Neural progenitor cell (in vitro differentiated cells): ENCODE results near the gene GABARAP. TPM values are rescaled to one million over a fixed set of nuclear protein-coding genes. Genes with fewer than 3 reads are reported as not detected.
A peak's percentile ranks its signal among the peaks of the same experiment; 100 is the strongest.

Experiments used
- DNase-seq: peaks from one replicate; pipeline ENCODE4 v3.0.0-alpha.2; 2016; ENCODE audit warnings: low spot score
- H2AFZ ChIP-seq: fragments of 200-600 bp; sonication (generic); replicated peaks from 2 replicates; pipeline ENCODE4 v1.6.1; 2016; ENCODE audit warnings: antibody characterized with exemption
- H3F3A ChIP-seq: fragments of 200-600 bp; sonication (generic); 2 replicates; pipeline ENCODE4 v1.6.1; 2016; ENCODE audit warnings: antibody characterized with exemption, low read depth
- H3K27ac ChIP-seq: fragments of 200-600 bp; sonication (generic); 2 replicates; pipeline ENCODE4 v1.5.1; 2016; ENCODE audit warnings: mild to moderate bottlenecking
- H3K27me3 ChIP-seq: fragments of 200-600 bp; sonication (generic); 2 replicates; pipeline ENCODE4 v1.6.1; 2016; ENCODE audit warnings: mild to moderate bottlenecking, moderate library complexity
- H3K36me3 ChIP-seq: fragments of 200-600 bp; sonication (generic); 2 replicates; pipeline ENCODE4 v1.5.1; 2016
- H3K4me1 ChIP-seq: fragments of 200-600 bp; sonication (generic); 2 replicates; pipeline ENCODE4 v1.6.1; 2016; ENCODE audit warnings: mixed run types
- H3K4me2 ChIP-seq: fragments of 200-600 bp; sonication (generic); 2 replicates; pipeline ENCODE4 v1.6.1; 2016
- H3K4me3 ChIP-seq: fragments of 200-600 bp; sonication (generic); 2 replicates; pipeline ENCODE4 v1.5.1; 2016
- H3K79me2 ChIP-seq: fragments of 200-600 bp; sonication (generic); 2 replicates; pipeline ENCODE4 v1.6.1; 2016; ENCODE audit warnings: low read depth
- H3K9ac ChIP-seq: fragments of 200-600 bp; sonication (generic); 2 replicates; pipeline ENCODE4 v1.6.1; 2016
- H3K9me3 ChIP-seq: fragments of 200-600 bp; sonication (generic); 2 replicates; pipeline ENCODE4 v1.5.1; 2016; ENCODE audit warnings: low read depth
- H4K20me1 ChIP-seq: fragments of 200-600 bp; sonication (generic); 2 replicates; pipeline ENCODE4 v1.6.1; 2016; ENCODE audit warnings: low read depth
- H3K27ac Mint-ChIP-seq: 3 replicates; pipeline ENCODE4 v1.8.0; 2021; ENCODE audit warnings: mixed read lengths
- H3K27me3 Mint-ChIP-seq: 2 replicates; pipeline ENCODE4 v1.8.0; 2022; ENCODE audit warnings: low read depth, mild to moderate bottlenecking, inconsistent platforms, moderate library complexity, mixed read lengths; ENCODE audit not compliant: insufficient read depth
- H3K36me3 Mint-ChIP-seq: 3 replicates; pipeline ENCODE4 v1.8.0; 2021; ENCODE audit warnings: mixed read lengths
- H3K4me1 Mint-ChIP-seq: 3 replicates; pipeline ENCODE4 v1.8.0; 2021; ENCODE audit warnings: mixed read lengths
- H3K4me3 Mint-ChIP-seq: 3 replicates; pipeline ENCODE4 v1.8.0; 2021; ENCODE audit warnings: mild to moderate bottlenecking, moderate library complexity, mixed read lengths
- H3K9me3 Mint-ChIP-seq: 3 replicates; pipeline ENCODE4 v1.8.0; 2020; ENCODE audit warnings: mixed read lengths
- EZH2 ChIP-seq: fragments of 200-600 bp; sonication (generic); IDR thresholded peaks from 2 replicates; pipeline ENCODE4 v1.6.1; 2017; ENCODE audit warnings: antibody characterized with exemption, mild to moderate bottlenecking, moderate library complexity
- EZH2phosphoT487 ChIP-seq: fragments of 200-600 bp; sonication (generic); IDR thresholded peaks from 2 replicates; pipeline ENCODE4 v1.6.1; 2017; ENCODE audit warnings: antibody characterized with exemption
- total RNA-seq: library from RNA; depleted of rRNA; stranded (reverse); fragments of >200 nt; gene quantifications from 2 replicates; pipeline ENCODE4 v1.2.3, GENCODE V29; 2015; ENCODE audit warnings: low replicate concordance
- TF ChIP-seq, protein P1 (sequence below): fragments of 200-600 bp; sonication (generic); IDR thresholded peaks from 2 replicates; pipeline ENCODE4 v1.5.1; 2017; ENCODE audit warnings: antibody characterized with exemption, mild to moderate bottlenecking

GABARAP gene
- total RNA-seq, 1 donor from 2014 or later = 225 TPM

DNA sequence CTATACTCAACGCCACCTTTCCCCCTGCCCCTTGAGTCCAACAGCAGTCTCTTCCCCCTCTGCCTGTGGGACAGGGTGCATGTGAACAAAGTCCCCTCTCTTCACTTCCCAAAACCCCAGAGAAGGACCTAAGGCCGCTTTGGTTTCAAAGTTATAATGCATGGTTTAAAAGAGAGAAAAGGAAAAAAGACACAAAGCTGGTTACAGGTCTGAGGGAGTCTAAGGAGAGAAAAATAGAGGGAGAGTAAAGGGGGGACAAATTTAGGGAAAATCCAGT is 1.1 kb upstream of the GABARAP start:
- peaks cover 26% of the 10 kb centered on the region for H3K36me3 Mint-ChIP-seq
- Histone ChIP-seq H3K27ac (peak overlapping the region; percentile 1), H3K36me3 (no peaks in the 10 kb centered on the region), H3K27me3 (no peaks in the 10 kb centered on the region), H3K4me1 (peaks cover 18% of the 10 kb centered on the region), H3K9me3 (no peaks in the 10 kb centered on the region), H3K9ac (no peak overlapping the region), H3K79me2 (peaks cover 52% of the 10 kb centered on the region), H3F3A (peaks cover 47% of the 10 kb centered on the region), H2AFZ (no peak overlapping the region), H4K20me1 (peaks cover 8% of the 10 kb centered on the region), H3K4me2 (peak overlapping the region; percentile 88), H3K4me3 (peak overlapping the region; percentile 82)
- peak overlapping the region; percentile 43 for H3K27ac Mint-ChIP-seq
- no peaks in the 10 kb centered on the region for H3K9me3 Mint-ChIP-seq
- TF ChIP-seq, protein P1, sequence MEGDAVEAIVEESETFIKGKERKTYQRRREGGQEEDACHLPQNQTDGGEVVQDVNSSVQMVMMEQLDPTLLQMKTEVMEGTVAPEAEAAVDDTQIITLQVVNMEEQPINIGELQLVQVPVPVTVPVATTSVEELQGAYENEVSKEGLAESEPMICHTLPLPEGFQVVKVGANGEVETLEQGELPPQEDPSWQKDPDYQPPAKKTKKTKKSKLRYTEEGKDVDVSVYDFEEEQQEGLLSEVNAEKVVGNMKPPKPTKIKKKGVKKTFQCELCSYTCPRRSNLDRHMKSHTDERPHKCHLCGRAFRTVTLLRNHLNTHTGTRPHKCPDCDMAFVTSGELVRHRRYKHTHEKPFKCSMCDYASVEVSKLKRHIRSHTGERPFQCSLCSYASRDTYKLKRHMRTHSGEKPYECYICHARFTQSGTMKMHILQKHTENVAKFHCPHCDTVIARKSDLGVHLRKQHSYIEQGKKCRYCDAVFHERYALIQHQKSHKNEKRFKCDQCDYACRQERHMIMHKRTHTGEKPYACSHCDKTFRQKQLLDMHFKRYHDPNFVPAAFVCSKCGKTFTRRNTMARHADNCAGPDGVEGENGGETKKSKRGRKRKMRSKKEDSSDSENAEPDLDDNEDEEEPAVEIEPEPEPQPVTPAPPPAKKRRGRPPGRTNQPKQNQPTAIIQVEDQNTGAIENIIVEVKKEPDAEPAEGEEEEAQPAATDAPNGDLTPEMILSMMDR = no peak
- TF ChIP-seq EZH2phosphoT487 (no peak), EZH2 (no peak)
- H3K4me3 Mint-ChIP-seq = peak overlapping the region; percentile 99
- H3K4me1 Mint-ChIP-seq = peaks cover 32% of the 10 kb centered on the region
- DNase-seq = no peak
- peaks cover 7% of the 10 kb centered on the region for H3K27me3 Mint-ChIP-seq

DNA sequence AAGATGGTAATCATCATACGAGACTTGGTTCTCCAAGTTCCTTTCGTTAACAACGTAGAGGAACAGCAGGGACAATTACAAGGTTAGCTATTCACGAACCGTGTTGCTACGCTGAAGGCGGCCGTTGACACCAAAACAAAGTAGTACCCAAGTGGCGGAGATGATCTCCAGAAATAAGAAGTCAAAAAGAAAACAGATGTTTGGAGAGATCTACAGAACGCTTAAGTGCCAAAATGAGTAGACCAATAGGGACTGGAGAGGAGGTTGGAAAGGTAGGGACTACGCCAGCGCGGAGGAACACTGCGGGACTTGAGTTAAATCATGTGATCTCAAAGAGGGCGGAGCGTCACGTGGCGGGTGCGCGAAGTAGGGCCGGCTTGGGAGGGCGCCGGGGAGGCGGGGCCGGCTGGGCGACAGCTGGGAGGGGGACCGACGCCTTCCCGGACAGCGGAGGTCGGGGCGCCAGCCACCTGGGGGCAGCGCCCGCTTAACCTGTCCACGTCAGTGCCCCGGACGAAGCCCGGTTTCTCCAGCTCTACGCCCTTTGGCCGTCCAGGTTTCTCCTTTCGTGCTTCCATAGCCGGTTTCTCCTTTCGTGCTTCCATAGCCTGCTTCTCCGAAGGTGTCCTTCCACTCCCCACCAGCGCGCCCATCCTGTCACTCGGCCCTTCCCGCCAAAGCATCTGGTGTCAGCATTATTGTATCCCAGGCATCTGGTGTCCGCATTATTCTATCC is 636 bp upstream of the GABARAP start:
- Mint-ChIP-seq H3K36me3 (peaks cover 26% of the 10 kb centered on the region), H3K4me3 (peak overlapping the region; percentile 99), H3K9me3 (no peaks in the 10 kb centered on the region), H3K27ac (peak overlapping the region; percentile 99), H3K27me3 (peaks cover 7% of the 10 kb centered on the region), H3K4me1 (peaks cover 32% of the 10 kb centered on the region)
- Histone ChIP-seq H3K4me1 (peaks cover 18% of the 10 kb centered on the region), H3K36me3 (no peaks in the 10 kb centered on the region), H3K9me3 (no peaks in the 10 kb centered on the region), H3K9ac (peak overlapping the region; percentile 67), H4K20me1 (peaks cover 6% of the 10 kb centered on the region), H3K4me2 (peak overlapping the region; percentile 88), H3F3A (peaks cover 48% of the 10 kb centered on the region), H3K4me3 (peak overlapping the region; percentile 82), H2AFZ (peak overlapping the region; percentile 96), H3K27me3 (no peaks in the 10 kb centered on the region), H3K27ac (peak overlapping the region; percentile 82), H3K79me2 (peaks cover 52% of the 10 kb centered on the region)
- TF ChIP-seq EZH2 (no peak), EZH2phosphoT487 (no peak)
- TF ChIP-seq, protein P1 = peak; percentile 8
- peak; percentile 98 for DNase-seq

DNA sequence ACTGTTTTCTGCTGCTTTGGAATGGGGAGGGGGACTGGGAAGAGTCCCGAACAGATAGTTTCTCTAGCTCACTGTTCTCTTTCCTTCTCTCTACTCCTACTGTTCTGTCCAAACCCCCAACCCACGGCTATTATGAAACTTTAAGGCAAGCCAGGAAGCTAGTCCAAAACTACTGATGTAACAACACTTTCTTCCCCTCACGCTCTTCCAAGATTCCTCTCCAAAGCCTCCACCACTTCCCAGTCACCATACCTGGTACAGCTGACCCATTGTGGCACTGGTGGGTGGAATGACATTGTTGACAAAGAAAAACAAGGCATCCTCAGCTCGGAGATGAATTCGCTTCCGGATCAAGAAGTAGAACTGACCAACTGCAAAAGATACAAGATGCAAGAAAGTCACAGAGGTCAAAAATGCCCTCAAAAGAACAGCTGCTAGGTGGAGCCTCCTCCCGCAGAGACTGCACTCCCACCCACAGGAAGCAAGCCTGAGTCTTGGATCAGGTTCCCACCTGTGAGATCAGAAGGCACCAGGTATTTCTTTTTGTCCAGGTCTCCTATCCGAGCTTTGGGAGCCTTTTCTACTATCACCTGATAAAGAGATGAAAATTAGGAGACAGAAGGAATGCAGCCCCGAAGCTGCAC is 1.0 kb downstream of the GABARAP start:
- Histone ChIP-seq H3K4me2 (peak overlapping the region; percentile 88), H2AFZ (no peak overlapping the region), H3K9ac (peak overlapping the region; percentile 84), H3K27ac (no peak overlapping the region), H3K79me2 (peaks cover 55% of the 10 kb centered on the region), H3K4me3 (peak overlapping the region; percentile 82), H3K27me3 (no peaks in the 10 kb centered on the region), H3K9me3 (no peaks in the 10 kb centered on the region), H3K4me1 (peaks cover 18% of the 10 kb centered on the region), H3F3A (peaks cover 64% of the 10 kb centered on the region), H3K36me3 (no peaks in the 10 kb centered on the region), H4K20me1 (peaks cover 14% of the 10 kb centered on the region)
- TF ChIP-seq EZH2phosphoT487 (no peak), EZH2 (no peak)
- TF ChIP-seq, protein P1 = no peak
- Mint-ChIP-seq H3K27me3 (peaks cover 7% of the 10 kb centered on the region), H3K4me3 (peak overlapping the region; percentile 99), H3K27ac (peak overlapping the region; percentile 99), H3K4me1 (peaks cover 42% of the 10 kb centered on the region), H3K36me3 (peaks cover 27% of the 10 kb centered on the region), H3K9me3 (no peaks in the 10 kb centered on the region)
- no peak for DNase-seq
